HL-60 (cell line): ENCODE measurements around the gene TULP4.

Experiments used
- DNase-seq, 2 experiments: peaks; one replicate each; pipeline ENCODE4 v3.0.0-alpha.2; 2010 to 2020; ENCODE audit warnings: low read depth in 1 of 2, low spot score in 1 of 2
- H3K27ac ChIP-seq: fragments of 250-450 bp; sonication (Bioruptor Pico); replicated peaks from 2 replicates; pipeline ENCODE4 v1.5.1; 2020; ENCODE audit warnings: mild to moderate bottlenecking, moderate library complexity
- H3K27me3 ChIP-seq: fragments of 250-450 bp; sonication (Bioruptor Pico); 2 replicates; pipeline ENCODE4 v1.5.1; 2021; ENCODE audit warnings: mild to moderate bottlenecking, moderate library complexity; ENCODE audit not compliant: insufficient read depth, poor library complexity, severe bottlenecking
- H3K4me3 ChIP-seq: replicated peaks from 2 replicates; pipeline ENCODE4 v1.5.1; 2011; ENCODE audit warnings: mild to moderate bottlenecking, control low read depth, low read length; ENCODE audit not compliant: insufficient read depth
- CTCF ChIP-seq: IDR thresholded peaks from one replicate; pipeline ENCODE4 v1.5.1; 2011; ENCODE audit warnings: low read length, control low read depth, inconsistent platforms; ENCODE audit not compliant: insufficient read depth
- GABPA ChIP-seq: IDR thresholded peaks from 2 replicates; pipeline ENCODE4 v1.6.1; 2012; ENCODE audit warnings: low read depth
- POLR2AphosphoS5 ChIP-seq: IDR thresholded peaks from 2 replicates; pipeline ENCODE4 v1.6.1; 2012; ENCODE audit warnings: low read depth
- REST ChIP-seq: IDR thresholded peaks from 2 replicates; pipeline ENCODE4 v1.6.1; 2012; ENCODE audit warnings: low read depth; ENCODE audit not compliant: insufficient replicate concordance
- SPI1 ChIP-seq: IDR thresholded peaks from 2 replicates; pipeline ENCODE4 v1.6.1; 2012; ENCODE audit warnings: low read depth, mild to moderate bottlenecking, borderline replicate concordance

The TULP4 gene

GRCh38 chr6:158330016-158330415 lies 17.8 kb downstream of the TULP4 start:
- H3K27me3 ChIP-seq = no peaks in the 10 kb centered on the region
- no peak overlapping the region for H3K27ac ChIP-seq
- TF ChIP-seq GABPA (no peak), REST (no peak), CTCF (no peak), SPI1 (no peak), POLR2AphosphoS5 (no peak)
- no peak overlapping the region for H3K4me3 ChIP-seq
- DNase-seq = no peak

GRCh38 chr6:158332237-158332636 lies 20.0 kb downstream of the TULP4 start:
- TF ChIP-seq SPI1 = no peak
- no peak for TF ChIP-seq POLR2AphosphoS5
- no peak for TF ChIP-seq GABPA
- TF ChIP-seq REST = no peak
- no peak for TF ChIP-seq CTCF
- DNase-seq = no peak

GRCh38 chr6:158333094-158333493 lies 20.8 kb downstream of the TULP4 start:
- DNase-seq = no peak
- Histone ChIP-seq H3K4me3 (no peak overlapping the region), H3K27ac (no peak overlapping the region), H3K27me3 (no peaks in the 10 kb centered on the region)
- TF ChIP-seq REST = no peak
- TF ChIP-seq CTCF = no peak
- TF ChIP-seq SPI1 = no peak
- TF ChIP-seq GABPA = no peak
- TF ChIP-seq POLR2AphosphoS5 = no peak

More at GRCh38 chr6:158332237-158332636, 20.0 kb downstream of the TULP4 start:
- Histone ChIP-seq H3K4me3 (no peak overlapping the region), H3K27me3 (no peaks in the 10 kb centered on the region), H3K27ac (no peak overlapping the region)
